ENCODE data around the gene SIL1. TPM values are rescaled to one million over a fixed set of nuclear protein-coding genes. Genes with fewer than 3 reads are reported as not detected.

Gene SIL1
- total and polyA plus RNA-seq, 7 donors = 7.8 to 60.8 (median 33.0) TPM

DNA sequence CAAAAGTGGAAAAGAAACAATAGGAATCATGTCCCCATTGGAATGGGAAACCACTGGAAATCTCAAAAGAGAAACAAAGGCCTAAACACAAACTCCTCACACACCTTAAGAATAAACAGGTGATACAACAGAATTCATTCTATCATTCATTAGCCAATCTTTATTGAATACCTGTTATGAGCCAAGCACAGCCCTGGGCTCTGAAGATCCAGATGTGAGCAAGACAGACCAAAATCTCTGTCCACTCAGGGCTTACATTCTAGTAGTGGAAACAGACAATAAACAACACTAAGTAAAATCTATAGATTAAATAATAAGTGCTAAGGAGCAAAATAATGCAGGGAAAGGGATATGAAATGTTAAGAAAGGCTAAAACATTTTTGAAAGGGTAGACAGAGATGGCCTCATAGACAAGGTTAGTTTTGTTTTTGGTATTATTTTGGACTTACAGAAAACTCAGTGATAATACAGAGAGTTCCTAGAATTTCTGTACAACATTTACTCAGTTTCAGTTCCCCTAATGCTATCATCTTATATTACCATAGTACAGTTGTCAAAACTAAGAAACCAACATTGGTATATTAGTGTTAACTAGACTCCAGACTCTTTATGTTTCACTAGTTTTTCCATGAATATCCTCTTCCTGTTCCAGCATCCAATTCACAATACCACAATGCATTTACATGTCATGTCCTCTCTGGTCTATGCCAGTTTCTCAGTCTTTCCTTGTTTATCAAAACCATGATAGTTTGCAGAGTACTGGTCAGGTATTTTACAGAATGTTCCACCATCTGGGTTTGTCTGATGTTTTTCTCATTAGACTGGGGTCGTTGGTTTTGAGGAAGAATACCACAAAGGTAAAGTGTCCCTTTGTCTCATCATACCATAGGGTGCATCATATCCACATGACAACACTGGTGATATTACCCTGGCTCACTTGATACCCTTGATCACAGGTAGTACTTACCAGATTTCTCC lies 103.7 kb downstream of the SIL1 start:
- TF ChIP-seq, protein P1, sequence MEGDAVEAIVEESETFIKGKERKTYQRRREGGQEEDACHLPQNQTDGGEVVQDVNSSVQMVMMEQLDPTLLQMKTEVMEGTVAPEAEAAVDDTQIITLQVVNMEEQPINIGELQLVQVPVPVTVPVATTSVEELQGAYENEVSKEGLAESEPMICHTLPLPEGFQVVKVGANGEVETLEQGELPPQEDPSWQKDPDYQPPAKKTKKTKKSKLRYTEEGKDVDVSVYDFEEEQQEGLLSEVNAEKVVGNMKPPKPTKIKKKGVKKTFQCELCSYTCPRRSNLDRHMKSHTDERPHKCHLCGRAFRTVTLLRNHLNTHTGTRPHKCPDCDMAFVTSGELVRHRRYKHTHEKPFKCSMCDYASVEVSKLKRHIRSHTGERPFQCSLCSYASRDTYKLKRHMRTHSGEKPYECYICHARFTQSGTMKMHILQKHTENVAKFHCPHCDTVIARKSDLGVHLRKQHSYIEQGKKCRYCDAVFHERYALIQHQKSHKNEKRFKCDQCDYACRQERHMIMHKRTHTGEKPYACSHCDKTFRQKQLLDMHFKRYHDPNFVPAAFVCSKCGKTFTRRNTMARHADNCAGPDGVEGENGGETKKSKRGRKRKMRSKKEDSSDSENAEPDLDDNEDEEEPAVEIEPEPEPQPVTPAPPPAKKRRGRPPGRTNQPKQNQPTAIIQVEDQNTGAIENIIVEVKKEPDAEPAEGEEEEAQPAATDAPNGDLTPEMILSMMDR (IDR thresholded peaks at IDR 0.05) = no peak
- TF ChIP-seq POLR2AphosphoS5 (IDR thresholded peaks at IDR 0.05) (no peak), POLR2A (IDR thresholded peaks at IDR 0.05) (no peak), EP300 (IDR thresholded peaks at IDR 0.05) (no peak)
- H3K27ac ChIP-seq = no peak overlapping the region
- H3K4me3 ChIP-seq = no peak overlapping the region
- H3K4me1 ChIP-seq = peaks cover 0 to 9% (median 7%) of the 10 kb centered on the region in 4 donors
- no peaks in the 10 kb centered on the region for H3K27me3 ChIP-seq
- H3K9me3 ChIP-seq = no peaks in the 10 kb centered on the region
- no peak for DNase-seq
- H3K36me3 ChIP-seq = no peaks in the 10 kb centered on the region
- intact Hi-C loops (cut with DNase I) = no loop called here
- WGBS, 2 donors = 39 to 45% methylated on average over 1 of the region's 1 CpG

DNA sequence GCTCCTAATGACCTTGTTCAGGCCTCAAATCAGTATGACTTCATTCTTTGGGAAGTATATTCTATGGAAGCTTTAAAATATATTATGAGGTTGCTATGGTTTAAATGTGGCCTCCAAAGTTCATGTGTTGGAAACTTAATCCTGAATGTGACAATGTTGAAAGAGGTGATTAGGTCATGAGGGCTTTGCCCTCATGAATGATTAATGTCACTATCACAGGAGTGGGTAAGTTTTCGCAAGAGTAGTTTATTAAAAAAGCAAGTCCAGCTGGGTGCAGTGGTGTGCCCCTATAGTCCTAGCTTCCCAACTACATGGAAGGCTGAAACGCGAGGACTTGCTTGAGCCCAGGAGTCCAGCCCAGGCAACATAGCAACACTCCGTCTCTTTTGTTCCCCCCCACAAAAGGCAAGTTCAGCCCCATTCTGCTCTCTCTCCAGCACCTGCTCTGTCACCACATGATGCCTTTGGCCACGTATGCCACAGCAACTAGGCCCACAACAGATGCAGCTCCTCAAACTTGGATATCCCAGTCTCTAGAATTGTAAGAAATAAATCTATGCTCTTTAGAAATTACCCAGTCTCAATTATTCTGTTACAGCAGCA lies 105.3 kb downstream of the SIL1 start:
- Histone ChIP-seq H3K36me3 (no peaks in the 10 kb centered on the region), H3K4me3 (no peak overlapping the region), H3K27ac (no peak overlapping the region), H3K9me3 (no peaks in the 10 kb centered on the region), H3K4me1 (peaks cover 0 to 21% (median 16%) of the 10 kb centered on the region in 4 donors), H3K27me3 (no peaks in the 10 kb centered on the region)
- no peak for DNase-seq
- intact Hi-C loops (cut with DNase I) = no loop called here
- TF ChIP-seq EP300 (IDR thresholded peaks at IDR 0.05) (no peak), POLR2A (IDR thresholded peaks at IDR 0.05) (no peak), POLR2AphosphoS5 (IDR thresholded peaks at IDR 0.05) (no peak)
- TF ChIP-seq, protein P1 (IDR thresholded peaks at IDR 0.05) = no peak
- 96 to 97% methylated on average over 5 of the region's 5 CpGs for WGBS, 2 donors

DNA sequence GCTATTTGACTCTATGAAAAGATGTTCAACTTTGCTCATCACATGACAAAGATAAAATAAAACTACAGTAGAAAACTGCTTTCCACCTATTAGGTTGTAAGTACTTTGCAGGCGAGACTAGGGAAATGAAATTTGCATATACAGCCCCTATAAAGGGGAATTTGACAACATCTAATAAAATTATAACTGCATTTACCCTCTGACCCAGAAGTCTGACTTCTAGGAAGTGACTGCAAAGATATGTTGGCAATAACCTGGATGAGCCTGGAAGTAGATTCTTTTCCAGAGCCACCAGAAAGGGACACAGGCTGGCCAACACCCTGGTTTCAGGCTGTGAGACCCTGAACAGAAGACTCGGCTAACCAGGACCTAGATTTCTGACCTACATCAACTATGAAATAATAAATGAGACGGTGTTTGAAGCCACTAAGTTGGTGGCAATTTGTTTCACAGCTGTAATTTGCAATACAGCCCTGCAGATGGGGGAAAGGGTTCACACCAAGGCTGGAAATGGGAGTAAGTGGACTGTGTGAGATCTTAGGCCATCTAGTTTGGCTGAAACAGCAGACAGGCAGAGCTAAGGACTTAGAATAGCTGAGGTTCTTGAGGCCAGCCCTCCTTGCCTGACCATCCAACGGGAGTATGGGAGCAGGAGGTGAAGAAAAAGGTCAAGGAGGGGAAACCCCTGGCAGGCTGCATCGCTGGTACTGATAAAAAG lies 106.6 kb downstream of the SIL1 start:
- TF ChIP-seq POLR2AphosphoS5 (IDR thresholded peaks at IDR 0.05) = no peak
- no peak for TF ChIP-seq POLR2A (IDR thresholded peaks at IDR 0.05)
- TF ChIP-seq, protein P1 (IDR thresholded peaks at IDR 0.05) = peak; percentile 33 to 46 (median 44)
- no peak for TF ChIP-seq EP300 (IDR thresholded peaks at IDR 0.05)
- no peaks in the 10 kb centered on the region for H3K9me3 ChIP-seq
- H3K27ac ChIP-seq = peak overlapping the region in 1 of 4 donors; percentile 5
- no peak for DNase-seq
- no peaks in the 10 kb centered on the region for H3K27me3 ChIP-seq
- 25 to 52% methylated on average over 5 of the region's 5 CpGs for WGBS, 2 donors
- H3K4me1 ChIP-seq = peaks cover 0 to 21% (median 16%) of the 10 kb centered on the region in 4 donors
- no peaks in the 10 kb centered on the region for H3K36me3 ChIP-seq
- intact Hi-C loops (cut with DNase I) = loop anchor here (1.0 kb wide), 1 partner anchor 171 kb away; no protein-coding TSS in a partner anchor
- H3K4me3 ChIP-seq = no peak overlapping the region

DNA sequence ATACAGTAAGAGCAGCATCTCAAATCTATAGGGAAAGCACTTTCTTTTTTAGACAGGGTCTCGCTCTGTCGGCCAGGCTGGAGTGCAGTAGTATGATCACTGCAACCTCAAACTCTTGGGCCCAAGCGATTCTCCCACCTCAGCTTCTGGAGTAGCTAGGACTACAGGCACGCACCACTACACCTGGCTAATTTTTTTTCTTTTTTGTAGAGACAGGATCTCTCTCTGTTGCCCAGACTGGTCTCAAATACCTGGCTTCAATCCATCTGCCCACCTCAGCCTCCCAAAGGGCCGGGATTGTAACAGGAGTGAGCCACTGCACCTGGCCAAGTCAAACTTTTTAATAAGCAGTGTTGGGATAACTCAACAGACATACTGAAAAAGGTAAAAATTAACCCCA lies 107.6 kb downstream of the SIL1 start:
- no peak for DNase-seq
- Histone ChIP-seq H3K9me3 (no peaks in the 10 kb centered on the region), H3K27me3 (no peaks in the 10 kb centered on the region), H3K27ac (no peak overlapping the region), H3K4me1 (peaks cover 0 to 21% (median 16%) of the 10 kb centered on the region in 4 donors), H3K36me3 (no peaks in the 10 kb centered on the region), H3K4me3 (no peak overlapping the region)
- intact Hi-C loops (cut with DNase I) = no loop called here
- TF ChIP-seq POLR2A (IDR thresholded peaks at IDR 0.05) = no peak
- WGBS, 2 donors = 87 to 89% methylated on average over 5 of the region's 5 CpGs
